Activated CD4-positive, alpha-beta T cell treated with anti-CD3 and anti-CD28 coated beads, Interleukin-2, amount 10 ng/mL, durations not matched to agents 7 days and 5 days (primary cell): ENCODE data around the gene CHRNB1. TPM values are rescaled to one million over a fixed set of nuclear protein-coding genes. Genes with fewer than 3 reads are reported as not detected.
A peak's percentile ranks its signal among the peaks of the same experiment; 100 is the strongest.

ENCODE experiments used
- CTCF ChIA-PET: fragments of 350-600 bp; sonication (Branson Sonifier 250); formaldehyde crosslinking; loops from one replicate; lab custom pipeline; 2021; ENCODE audit warnings: antibody characterized with exemption; lab: Charles Lee
- POLR2A ChIA-PET: fragments of 350-600 bp; sonication (Branson Sonifier 250); formaldehyde crosslinking; loops from one replicate; lab custom pipeline; 2021; ENCODE audit warnings: antibody characterized with exemption; lab: Charles Lee
- DNase-seq: peaks from one replicate; pipeline ENCODE4 v3.0.0-alpha.2; 2020
- H3K27ac Mint-ChIP-seq: one replicate; pipeline ENCODE4 v1.8.0; 2021; ENCODE audit warnings: mild to moderate bottlenecking, moderate library complexity, mixed read lengths
- H3K27me3 Mint-ChIP-seq: one replicate; pipeline ENCODE4 v1.8.0; 2021; ENCODE audit warnings: mixed read lengths
- H3K36me3 Mint-ChIP-seq: one replicate; pipeline ENCODE4 v1.8.0; 2021; ENCODE audit warnings: low read depth, mixed read lengths
- H3K4me1 Mint-ChIP-seq: one replicate; pipeline ENCODE4 v1.8.0; 2021; ENCODE audit warnings: mixed read lengths
- H3K4me3 Mint-ChIP-seq: one replicate; pipeline ENCODE4 v1.8.0; 2021; ENCODE audit warnings: mild to moderate bottlenecking, moderate library complexity, mixed read lengths
- H3K9me3 Mint-ChIP-seq: one replicate; pipeline ENCODE4 v1.8.0; 2021; ENCODE audit warnings: mixed read lengths
- total RNA-seq, 2 experiments: library from RNA; stranded (reverse); gene quantifications; one replicate each; pipeline ENCODE4 v1.2.3, GENCODE V29; 2021

CHRNB1 gene
- total RNA-seq, 2 experiments from 2014 or later = 18.8 to 19.2 TPM

GRCh38 chr17:7419819-7420610, 24.8 kb upstream of the CHRNB1 start, which contains the start of gene SPEM1:
Gene SPEM1 (plus strand): TSS chr17:7420324. CDS start chr17:7420385, 61 bp downstream.
- ChIA-PET POLR2A (no interaction called here), CTCF (interaction anchor here (0.9 to 2.5 kb wide), 3 partner anchors 11 to 66 kb away, joined by 3 to 12 read pairs (median 3); partner anchors contain the start of gene TMEM102)
- no peaks in the 10 kb centered on the region for H3K27me3 Mint-ChIP-seq
- H3K4me1 Mint-ChIP-seq = no peaks in the 10 kb centered on the region
- H3K27ac Mint-ChIP-seq = peak within 1 kb of the TSS; percentile 73
- no peak within 1 kb of the TSS for H3K4me3 Mint-ChIP-seq
- H3K9me3 Mint-ChIP-seq = no peaks in the 10 kb centered on the region
- DNase-seq = no peak
- no peaks in the 10 kb centered on the region for H3K36me3 Mint-ChIP-seq

GRCh38 chr17:7421186-7421585, 23.7 kb upstream of the CHRNB1 start:
- no peak for DNase-seq
- H3K36me3 Mint-ChIP-seq = no peaks in the 10 kb centered on the region
- POLR2A ChIA-PET = no interaction called here
- H3K9me3 Mint-ChIP-seq = no peaks in the 10 kb centered on the region
- H3K27ac Mint-ChIP-seq = no peak overlapping the region
- H3K4me3 Mint-ChIP-seq = no peak overlapping the region
- no peaks in the 10 kb centered on the region for H3K4me1 Mint-ChIP-seq
- CTCF ChIA-PET = interaction anchor here (2.5 kb wide), 1 partner anchor 15 kb away, joined by 12 read pairs; the partner anchor contains the start of gene TMEM102
- H3K27me3 Mint-ChIP-seq = no peaks in the 10 kb centered on the region

GRCh38 chr17:7423679-7424078, 21.2 kb upstream of the CHRNB1 start:
- no peaks in the 10 kb centered on the region for H3K27me3 Mint-ChIP-seq
- no peak for DNase-seq
- ChIA-PET POLR2A (no interaction called here), CTCF (no interaction called here)
- H3K27ac Mint-ChIP-seq = peak overlapping the region; percentile 31
- H3K4me3 Mint-ChIP-seq = no peak overlapping the region
- no peaks in the 10 kb centered on the region for H3K4me1 Mint-ChIP-seq
- no peaks in the 10 kb centered on the region for H3K9me3 Mint-ChIP-seq
- no peaks in the 10 kb centered on the region for H3K36me3 Mint-ChIP-seq

GRCh38 chr17:7425316-7425715, 19.5 kb upstream of the CHRNB1 start, which contains the start of gene SPEM2:
Gene SPEM2 (plus strand): TSS chr17:7425616. CDS start chr17:7425689, 73 bp downstream.
- H3K4me1 Mint-ChIP-seq = no peaks in the 10 kb centered on the region
- DNase-seq = no peak
- H3K4me3 Mint-ChIP-seq = no peak within 1 kb of the TSS
- ChIA-PET POLR2A (no interaction called here), CTCF (interaction anchor here (1.2 to 1.4 kb wide), 2 partner anchors 12 to 70 kb away, joined by 3 to 4 read pairs; no protein-coding TSS in a partner anchor)
- H3K27me3 Mint-ChIP-seq = no peaks in the 10 kb centered on the region
- peak within 1 kb of the TSS; percentile 57 for H3K27ac Mint-ChIP-seq
- H3K36me3 Mint-ChIP-seq = no peaks in the 10 kb centered on the region
- no peaks in the 10 kb centered on the region for H3K9me3 Mint-ChIP-seq

GRCh38 chr17:7425756-7426155, 19.1 kb upstream of the CHRNB1 start:
- H3K27me3 Mint-ChIP-seq = no peaks in the 10 kb centered on the region
- no peaks in the 10 kb centered on the region for H3K36me3 Mint-ChIP-seq
- no peak for DNase-seq
- no peaks in the 10 kb centered on the region for H3K4me1 Mint-ChIP-seq
- ChIA-PET POLR2A (no interaction called here), CTCF (interaction anchor here (1.2 to 1.4 kb wide), 2 partner anchors 12 to 70 kb away, joined by 3 to 4 read pairs; no protein-coding TSS in a partner anchor)
- no peaks in the 10 kb centered on the region for H3K9me3 Mint-ChIP-seq
- H3K4me3 Mint-ChIP-seq = no peak overlapping the region
- peak overlapping the region; percentile 57 for H3K27ac Mint-ChIP-seq

GRCh38 chr17:7426203-7426863, 18.5 kb upstream of the CHRNB1 start:
- Mint-ChIP-seq H3K4me1 (no peaks in the 10 kb centered on the region), H3K36me3 (no peaks in the 10 kb centered on the region), H3K27ac (peak overlapping the region; percentile 57), H3K27me3 (no peaks in the 10 kb centered on the region), H3K4me3 (no peak overlapping the region), H3K9me3 (no peaks in the 10 kb centered on the region)
- ChIA-PET CTCF (interaction anchor here (1.0 to 2.1 kb wide), 2 partner anchors 10 to 70 kb away, joined by 3 to 8 read pairs; no protein-coding TSS in a partner anchor), POLR2A (no interaction called here)
- no peak for DNase-seq

- no peaks in the 10 kb centered on the region for H3K9me3 Mint-ChIP-seq
- no peak overlapping the region for H3K27ac Mint-ChIP-seq
- no peaks in the 10 kb centered on the region for H3K36me3 Mint-ChIP-seq
- H3K4me1 Mint-ChIP-seq = no peaks in the 10 kb centered on the region
- no peak overlapping the region for H3K4me3 Mint-ChIP-seq
- ChIA-PET POLR2A (no interaction called here), CTCF (interaction anchor here (1.0 to 2.1 kb wide), 2 partner anchors 10 to 71 kb away, joined by 3 to 8 read pairs; no protein-coding TSS in a partner anchor)
- no peaks in the 10 kb centered on the region for H3K27me3 Mint-ChIP-seq
- DNase-seq = no peak
Observed at GRCh38 chr17:7426896-7427489, 17.9 kb upstream of the CHRNB1 start.

GRCh38 chr17:7427549-7427948, 17.3 kb upstream of the CHRNB1 start:
- no peaks in the 10 kb centered on the region for H3K36me3 Mint-ChIP-seq
- no peak overlapping the region for H3K27ac Mint-ChIP-seq
- H3K27me3 Mint-ChIP-seq = no peaks in the 10 kb centered on the region
- CTCF ChIA-PET = interaction anchor here (2.1 kb wide), 1 partner anchor 9 kb away, joined by 8 read pairs; no protein-coding TSS in a partner anchor
- no peak overlapping the region for H3K4me3 Mint-ChIP-seq
- POLR2A ChIA-PET = no interaction called here
- no peak for DNase-seq
- no peaks in the 10 kb centered on the region for H3K4me1 Mint-ChIP-seq
- H3K9me3 Mint-ChIP-seq = no peaks in the 10 kb centered on the region

- Mint-ChIP-seq H3K4me1 (no peaks in the 10 kb centered on the region), H3K9me3 (no peaks in the 10 kb centered on the region), H3K27me3 (no peaks in the 10 kb centered on the region), H3K36me3 (no peaks in the 10 kb centered on the region), H3K4me3 (no peak within 1 kb of the TSS), H3K27ac (no peak within 1 kb of the TSS)
- POLR2A ChIA-PET = no interaction called here
- DNase-seq = no peak
- CTCF ChIA-PET = interaction anchor here (0.7 to 1.7 kb wide), 2 partner anchors 15 to 435 kb away, joined by 3 to 4 read pairs; no protein-coding TSS in a partner anchor
Observed at GRCh38 chr17:7428557-7428956, 16.3 kb upstream of the CHRNB1 start, which contains the start of gene SPEM3. Gene SPEM3 (plus strand): TSS chr17:7428857. CDS start chr17:7428903, 46 bp downstream.

- DNase-seq = no peak
- ChIA-PET CTCF (no interaction called here), POLR2A (no interaction called here)
- H3K4me1 Mint-ChIP-seq = no peaks in the 10 kb centered on the region
- H3K9me3 Mint-ChIP-seq = no peaks in the 10 kb centered on the region
- H3K27ac Mint-ChIP-seq = no peak overlapping the region
- H3K36me3 Mint-ChIP-seq = no peaks in the 10 kb centered on the region
- no peaks in the 10 kb centered on the region for H3K27me3 Mint-ChIP-seq
- no peak overlapping the region for H3K4me3 Mint-ChIP-seq
Observed at GRCh38 chr17:7429722-7430121, 15.1 kb upstream of the CHRNB1 start.

- DNase-seq = no peak
- POLR2A ChIA-PET = no interaction called here
- peaks cover 10% of the 10 kb centered on the region for H3K4me1 Mint-ChIP-seq
- H3K9me3 Mint-ChIP-seq = no peaks in the 10 kb centered on the region
- CTCF ChIA-PET = interaction anchor here (1.1 to 2.2 kb wide), 3 partner anchors 12 to 24 kb away, joined by 3 to 6 read pairs (median 3); no protein-coding TSS in a partner anchor
- peaks cover 3% of the 10 kb centered on the region for H3K36me3 Mint-ChIP-seq
- no peak overlapping the region for H3K27ac Mint-ChIP-seq
- no peaks in the 10 kb centered on the region for H3K27me3 Mint-ChIP-seq
- H3K4me3 Mint-ChIP-seq = no peak overlapping the region
Observed at GRCh38 chr17:7431231-7431630, 13.6 kb upstream of the CHRNB1 start.

- POLR2A ChIA-PET = no interaction called here
- peaks cover 17% of the 10 kb centered on the region for H3K4me1 Mint-ChIP-seq
Observed at GRCh38 chr17:7432296-7432695, 12.6 kb upstream of the CHRNB1 start.

More at GRCh38 chr17:7432296-7432695, 12.6 kb upstream of the CHRNB1 start:
- Mint-ChIP-seq H3K4me3 (no peak overlapping the region), H3K9me3 (no peaks in the 10 kb centered on the region), H3K27ac (no peak overlapping the region), H3K27me3 (no peaks in the 10 kb centered on the region), H3K36me3 (peaks cover 5% of the 10 kb centered on the region)
- CTCF ChIA-PET = interaction anchor here (0.6 to 2.2 kb wide), 4 partner anchors 12 to 30 kb away, joined by 3 to 7 read pairs (median 4); no protein-coding TSS in a partner anchor
- DNase-seq = no peak
